ENCODE data around the gene PDZD4.

DNA sequence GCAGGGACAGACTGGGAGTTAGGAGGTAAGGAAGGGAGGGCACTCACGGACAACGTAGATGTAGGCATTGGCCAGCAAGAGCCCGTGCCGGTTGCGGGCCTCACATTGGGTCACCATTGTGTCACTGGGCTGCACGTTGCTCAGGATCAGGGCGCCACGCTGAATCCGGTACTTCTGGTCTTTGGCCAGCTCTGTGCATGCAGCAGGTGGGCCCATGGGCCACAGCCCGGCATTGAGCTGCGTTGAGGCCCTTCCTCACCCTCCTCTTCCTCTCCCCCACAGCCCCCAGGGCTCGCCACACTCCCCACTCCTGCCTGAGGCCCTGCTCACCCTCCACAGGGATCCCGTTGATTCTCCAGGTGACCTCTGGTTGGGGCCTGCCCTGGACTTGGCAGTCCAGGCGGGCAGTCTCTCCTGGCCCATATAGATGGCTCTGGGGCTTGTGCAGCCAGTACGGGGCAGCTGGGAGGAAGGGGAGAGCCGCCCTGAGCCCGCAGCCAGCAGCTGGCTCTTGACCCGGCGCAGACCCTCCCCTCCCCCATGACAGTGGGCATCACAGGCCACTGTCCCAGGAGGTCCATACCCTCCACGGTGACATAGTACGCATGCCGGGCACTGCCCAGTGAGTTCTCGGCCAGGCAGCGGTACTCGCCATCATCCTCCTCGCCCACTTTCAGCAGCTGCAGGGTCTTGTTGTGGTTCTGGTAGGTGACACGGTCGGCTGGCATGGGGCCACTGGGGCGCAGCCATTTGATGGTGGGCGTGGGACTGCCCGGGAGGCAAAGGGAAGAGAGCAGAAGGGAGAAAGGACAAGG is 39.3 kb upstream of the PDZD4 start:
- TF ChIP-seq CTCF (optimal IDR thresholded peaks at IDR 0.05 in 1 of 3, IDR thresholded peaks at IDR 0.05 in 1 of 3, conservative IDR thresholded peaks at IDR 0.05 in 1 of 3; ENCODE audit: extremely low read depth in 1 of 3, insufficient read depth in 2 of 3, low read length in 3 of 3) (no peak), EZH2 (IDR thresholded peaks at IDR 0.05; ENCODE audit: low read length) (no peak)

All from keratinocyte (primary cell).